DND-41 (cell line): Measurements from ENCODE around the gene ABLIM3.

Source experiments
- EZH2 ChIP-seq: IDR thresholded peaks from 3 replicates; pipeline ENCODE4 v1.6.1; 2012; ENCODE audit warnings: borderline replicate concordance, low read depth, mild to moderate bottlenecking, moderate library complexity, low read length, inconsistent platforms; ENCODE audit not compliant: severe bottlenecking
- TF ChIP-seq, protein P1 (sequence below): IDR thresholded peaks from 2 replicates; pipeline ENCODE4 v1.5.1; 2012; ENCODE audit warnings: borderline replicate concordance, low read length, moderate library complexity, mild to moderate bottlenecking; ENCODE audit not compliant: poor library complexity, severe bottlenecking; ENCODE audit errors: extremely low read depth

- TF ChIP-seq, protein P1, sequence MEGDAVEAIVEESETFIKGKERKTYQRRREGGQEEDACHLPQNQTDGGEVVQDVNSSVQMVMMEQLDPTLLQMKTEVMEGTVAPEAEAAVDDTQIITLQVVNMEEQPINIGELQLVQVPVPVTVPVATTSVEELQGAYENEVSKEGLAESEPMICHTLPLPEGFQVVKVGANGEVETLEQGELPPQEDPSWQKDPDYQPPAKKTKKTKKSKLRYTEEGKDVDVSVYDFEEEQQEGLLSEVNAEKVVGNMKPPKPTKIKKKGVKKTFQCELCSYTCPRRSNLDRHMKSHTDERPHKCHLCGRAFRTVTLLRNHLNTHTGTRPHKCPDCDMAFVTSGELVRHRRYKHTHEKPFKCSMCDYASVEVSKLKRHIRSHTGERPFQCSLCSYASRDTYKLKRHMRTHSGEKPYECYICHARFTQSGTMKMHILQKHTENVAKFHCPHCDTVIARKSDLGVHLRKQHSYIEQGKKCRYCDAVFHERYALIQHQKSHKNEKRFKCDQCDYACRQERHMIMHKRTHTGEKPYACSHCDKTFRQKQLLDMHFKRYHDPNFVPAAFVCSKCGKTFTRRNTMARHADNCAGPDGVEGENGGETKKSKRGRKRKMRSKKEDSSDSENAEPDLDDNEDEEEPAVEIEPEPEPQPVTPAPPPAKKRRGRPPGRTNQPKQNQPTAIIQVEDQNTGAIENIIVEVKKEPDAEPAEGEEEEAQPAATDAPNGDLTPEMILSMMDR, result no peak
- TF ChIP-seq EZH2, result no peak
Observed at GRCh38 chr5:149150457-149150856, 9.2 kb downstream of the ABLIM3 start.
